ENCODE data around the gene CIPC. TPM values are rescaled to one million over a fixed set of nuclear protein-coding genes. Genes with fewer than 3 reads are reported as not detected.
A peak's percentile ranks its signal among the peaks of the same experiment; 100 is the strongest.

The CIPC gene
- total RNA-seq, 1 donor from 2014 or later, result 15.0 TPM

DNA sequence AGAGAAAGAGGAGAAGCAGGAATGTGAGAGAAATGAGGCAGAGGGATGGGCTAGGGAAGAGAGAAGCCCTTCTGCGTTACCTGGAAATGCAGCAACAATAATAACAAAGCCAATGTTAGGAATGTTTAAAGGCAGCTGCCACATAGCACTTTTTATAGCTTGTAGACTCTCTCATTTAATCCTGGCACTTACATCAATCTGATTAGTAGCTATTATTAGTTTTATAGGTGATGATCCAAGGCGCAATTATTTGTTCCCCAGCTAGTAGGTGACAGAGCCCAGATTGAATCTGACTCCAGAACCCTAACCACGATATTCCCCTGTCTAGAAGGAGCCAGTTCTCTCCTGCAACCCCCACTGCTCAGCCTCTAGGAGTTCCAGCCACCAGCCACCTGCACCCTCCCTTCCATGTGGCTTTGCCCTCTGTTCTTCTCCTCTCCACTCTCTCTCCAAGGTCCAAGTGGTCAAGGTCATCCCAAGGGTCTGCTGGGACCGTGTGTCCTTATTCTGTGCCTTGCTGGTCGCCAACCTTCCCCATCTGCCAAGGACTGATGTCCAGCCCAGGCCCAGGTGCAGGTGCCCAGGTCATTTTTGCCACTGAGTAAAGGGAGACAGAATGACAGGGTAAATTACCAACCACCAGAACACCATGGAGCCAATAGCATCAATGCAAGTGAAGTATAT lies 29.4 kb upstream of the CIPC start:
- DNase-seq (ENCODE audit: low read depth, low spot score), result no peak

DNA sequence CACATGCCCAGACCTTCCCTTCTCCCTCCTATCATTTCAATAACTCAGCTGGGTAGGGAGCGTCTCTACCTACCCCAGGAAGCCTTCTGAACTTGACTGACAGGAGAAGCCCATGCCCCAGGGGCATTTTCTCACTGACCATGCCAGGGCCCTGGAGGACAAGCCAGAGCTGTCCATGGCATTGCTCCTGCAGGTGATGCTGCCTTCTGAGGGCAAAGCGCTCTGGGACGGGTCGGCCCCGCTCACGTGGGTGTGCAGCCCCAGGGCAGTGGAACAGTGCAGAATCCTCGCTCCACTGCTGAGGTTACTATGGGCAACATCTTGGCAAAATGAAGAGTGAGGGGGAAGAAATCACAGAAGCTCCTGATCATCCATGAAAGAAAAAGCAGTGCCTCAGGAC lies 28.5 kb upstream of the CIPC start:
- no peak for DNase-seq (ENCODE audit: low read depth, low spot score)

DNA sequence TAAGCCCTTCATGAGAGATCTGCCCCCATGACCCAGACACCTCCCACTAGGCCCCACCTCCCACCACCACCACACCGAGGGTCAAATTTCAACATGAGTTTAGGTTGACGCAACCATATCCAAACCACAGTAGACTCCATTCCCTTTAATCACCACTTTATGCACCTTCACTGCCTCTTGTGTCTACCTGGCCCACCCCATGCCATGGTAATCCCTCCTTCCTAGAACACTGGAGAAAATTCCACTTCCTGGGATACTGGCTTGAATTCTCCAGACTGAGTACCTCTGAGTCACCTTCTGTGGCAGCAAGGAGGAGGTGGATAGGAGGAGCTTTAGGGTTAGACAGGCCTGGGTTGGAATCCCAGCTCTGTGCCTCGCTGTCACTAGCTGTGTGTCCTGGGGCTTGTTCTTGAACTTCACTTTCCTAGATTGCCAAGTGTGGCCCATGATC lies 26.1 kb upstream of the CIPC start:
- no peak for DNase-seq (ENCODE audit: low read depth, low spot score)

DNA sequence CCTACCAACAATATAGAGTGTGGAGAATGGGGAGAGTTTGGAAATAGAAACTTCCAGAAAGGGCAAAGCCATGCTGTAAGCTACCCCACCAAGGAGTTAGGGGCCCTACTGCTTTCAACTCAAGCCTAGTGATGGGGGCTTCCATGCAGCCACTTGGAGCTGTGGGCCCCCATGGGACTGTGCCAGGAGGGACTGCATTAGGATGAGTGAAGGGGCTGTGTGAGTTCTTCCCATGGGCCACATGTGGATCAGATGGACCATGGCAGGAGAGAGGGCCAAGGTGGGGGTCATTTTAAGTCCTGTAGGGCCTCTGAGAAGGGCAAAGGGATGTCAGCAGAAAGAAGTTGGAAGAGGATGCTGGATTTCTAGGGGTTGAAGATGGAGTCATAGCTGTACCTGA lies 23.1 kb upstream of the CIPC start:
- DNase-seq (ENCODE audit: low read depth, low spot score), result no peak

DNA sequence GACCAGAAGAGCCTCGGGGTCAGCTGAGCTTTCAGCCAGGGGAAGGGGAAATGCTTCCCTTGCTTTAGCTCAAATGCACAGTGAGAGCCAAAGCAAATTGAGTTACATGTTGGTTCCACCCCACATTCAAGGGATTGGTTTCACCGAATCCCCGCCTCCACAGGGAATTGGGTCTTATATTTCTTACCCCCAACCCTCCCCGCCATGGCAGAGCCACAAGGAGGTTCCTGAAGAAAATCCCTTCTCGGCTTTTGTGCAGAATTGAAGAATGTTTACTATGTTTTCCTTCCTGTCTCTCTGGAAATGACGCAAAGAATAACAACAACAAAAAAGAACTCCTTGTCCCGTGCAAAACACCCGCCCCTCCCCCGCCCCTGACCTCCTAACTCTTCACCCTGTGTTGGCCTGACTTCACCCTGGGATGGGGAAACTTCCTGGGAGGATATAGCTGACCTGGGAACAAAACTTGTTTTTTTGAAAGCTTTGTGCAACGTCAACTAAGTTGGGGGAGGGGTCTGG lies 21.9 kb upstream of the CIPC start:
- peak; percentile 60 for DNase-seq (ENCODE audit: low read depth, low spot score)

DNA sequence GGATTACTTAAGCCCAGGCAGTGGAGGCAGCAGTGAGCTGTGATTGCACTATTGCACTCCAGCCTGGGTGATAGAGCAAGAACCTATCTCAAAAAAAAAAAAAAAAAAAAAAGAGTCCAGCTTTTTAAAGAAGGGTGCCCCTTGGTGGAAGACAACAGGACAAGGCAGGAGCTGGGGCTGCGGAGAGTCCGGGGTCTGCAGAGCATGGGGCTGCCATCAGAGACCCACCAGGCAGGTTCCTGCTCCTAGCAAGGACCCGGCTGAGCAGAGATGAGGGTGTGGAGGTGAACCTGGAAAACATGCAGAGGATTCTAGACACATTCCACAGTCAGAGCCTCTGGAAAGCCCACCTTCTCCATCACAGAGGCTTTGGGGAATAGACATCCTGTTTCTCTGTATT lies 21.0 kb upstream of the CIPC start:
- no peak for DNase-seq (ENCODE audit: low read depth, low spot score)

DNA sequence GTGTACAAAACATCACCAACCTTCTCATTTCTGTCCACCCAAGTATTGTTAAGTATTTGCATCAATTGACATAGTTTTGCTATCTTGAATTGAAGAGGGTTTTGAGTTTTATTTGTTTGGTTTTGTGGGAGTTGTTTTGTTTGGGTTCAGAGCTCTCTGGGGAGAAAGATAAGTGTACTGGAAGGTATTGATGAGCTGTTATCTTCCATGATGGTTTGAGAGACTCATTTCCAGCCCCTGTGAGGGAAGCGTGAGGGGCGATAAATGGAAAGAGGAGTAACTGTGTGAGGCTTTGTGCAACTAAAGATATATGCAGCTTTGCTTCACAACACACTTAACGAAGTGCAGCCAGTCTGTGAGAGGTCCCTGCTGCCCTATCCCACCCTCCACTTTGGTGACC lies 15.7 kb upstream of the CIPC start:
- DNase-seq (ENCODE audit: low read depth, low spot score), result no peak

DNA sequence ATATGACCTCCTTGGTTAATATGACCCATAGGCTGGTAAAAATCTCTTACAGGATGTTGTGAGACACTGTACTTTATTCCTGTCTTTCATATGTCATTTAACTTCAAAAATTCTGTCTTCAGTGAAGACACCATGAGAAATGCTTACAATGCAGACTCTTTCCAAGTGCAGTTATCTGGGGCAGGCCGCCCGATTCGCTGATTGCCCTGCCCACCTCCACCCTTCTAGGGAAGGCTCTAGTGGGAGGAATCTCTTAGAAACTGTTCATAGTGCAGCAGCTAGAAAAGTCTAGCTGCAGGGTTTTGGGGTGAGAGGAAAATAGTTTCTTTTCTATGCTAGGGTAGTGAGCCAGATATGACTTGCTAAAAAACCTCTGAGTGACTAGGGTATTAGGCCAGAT lies 15.0 kb upstream of the CIPC start:
- DNase-seq (ENCODE audit: low read depth, low spot score), result no peak

DNA sequence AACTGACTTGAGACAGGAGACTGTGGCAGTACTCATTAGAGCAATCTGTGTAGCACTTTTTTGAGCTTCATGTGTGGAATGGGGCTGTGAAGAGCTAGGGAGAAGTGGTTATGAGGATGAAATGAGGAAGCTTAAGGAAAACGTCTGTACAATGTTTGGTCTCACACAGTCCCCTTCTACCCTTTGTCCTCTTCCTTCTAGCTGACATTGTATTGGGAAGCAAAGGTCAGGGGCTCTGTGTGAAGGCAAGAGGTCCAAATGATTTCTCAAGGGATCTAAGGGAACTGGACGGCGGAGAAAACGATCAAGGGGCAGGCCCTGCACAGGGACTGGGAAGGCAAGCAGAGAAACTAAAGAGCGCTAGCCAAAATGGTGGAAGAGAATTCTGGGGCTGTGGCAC lies 13.1 kb upstream of the CIPC start:
- DNase-seq (ENCODE audit: low read depth, low spot score), result no peak

DNA sequence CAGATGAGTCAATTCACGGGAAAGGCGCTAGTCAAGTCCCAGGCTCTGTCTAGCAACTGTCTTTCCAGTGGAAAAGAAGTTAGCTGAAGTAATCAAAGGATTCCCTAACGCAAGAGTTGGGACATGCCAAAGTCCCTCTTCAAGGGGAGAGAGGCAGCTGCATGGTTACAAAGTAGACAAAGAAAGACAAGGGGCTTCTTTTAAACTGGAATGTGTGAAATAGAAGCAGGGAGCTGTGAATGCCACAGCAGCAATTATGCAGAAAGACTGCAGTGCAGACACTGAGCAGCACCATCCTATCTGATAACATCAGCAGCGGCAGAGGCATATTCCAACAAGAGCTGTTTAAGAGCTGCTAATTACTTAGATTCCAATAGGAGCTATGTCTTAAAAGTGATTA lies 12.5 kb upstream of the CIPC start:
- no peak for DNase-seq (ENCODE audit: low read depth, low spot score)

DNA sequence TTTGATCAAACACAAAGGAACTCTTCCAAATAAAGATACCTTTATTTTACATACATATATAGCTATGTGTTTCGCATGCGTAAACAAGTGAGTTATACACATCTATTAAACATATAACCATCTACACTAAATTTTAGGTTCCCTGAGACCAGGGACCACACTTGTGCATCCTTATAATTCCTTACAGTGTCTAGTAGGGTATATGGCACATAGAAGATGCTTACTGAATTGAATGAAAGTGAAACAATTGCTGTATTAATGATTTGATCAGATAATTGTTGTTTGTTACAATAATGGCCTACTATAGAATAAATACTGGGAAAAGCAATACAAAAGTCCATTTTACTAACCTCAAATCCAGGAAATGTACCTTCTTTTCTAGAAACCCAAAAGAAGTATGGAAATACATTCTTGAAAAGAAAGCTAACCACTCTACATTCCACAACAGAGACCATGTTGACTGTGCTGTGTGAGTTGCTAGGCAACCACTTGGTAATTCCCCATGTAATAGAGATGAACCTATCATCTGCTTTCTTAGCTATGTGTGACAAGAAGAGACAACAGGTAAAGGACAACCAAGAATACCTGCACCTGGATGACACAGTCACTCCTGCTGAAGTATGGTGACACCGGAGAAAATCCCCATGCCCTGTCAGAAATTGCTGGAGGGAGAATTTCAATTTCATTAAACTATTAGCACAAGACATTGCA lies 11.9 kb upstream of the CIPC start:
- DNase-seq (ENCODE audit: low read depth, low spot score), result no peak

DNA sequence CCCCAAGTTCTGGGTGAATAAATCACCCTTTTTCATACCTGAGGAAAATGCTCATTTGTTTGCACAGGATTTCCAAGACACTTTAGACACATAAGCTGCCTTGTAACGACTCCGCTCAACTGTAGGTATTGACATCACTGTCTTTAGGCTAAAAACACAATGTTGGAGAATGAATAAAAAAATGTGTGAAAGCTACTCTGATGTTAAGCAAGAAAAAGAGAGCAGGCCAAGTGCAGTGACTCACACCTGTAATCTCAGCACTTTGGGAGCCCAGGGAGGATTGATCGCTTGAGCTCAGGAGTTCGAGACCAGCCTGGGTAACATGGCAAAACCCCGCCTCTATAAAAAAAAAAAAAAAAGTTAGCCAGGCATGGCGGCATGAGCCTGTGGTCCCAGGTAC lies 11.1 kb upstream of the CIPC start:
- DNase-seq (ENCODE audit: low read depth, low spot score), result no peak

DNA sequence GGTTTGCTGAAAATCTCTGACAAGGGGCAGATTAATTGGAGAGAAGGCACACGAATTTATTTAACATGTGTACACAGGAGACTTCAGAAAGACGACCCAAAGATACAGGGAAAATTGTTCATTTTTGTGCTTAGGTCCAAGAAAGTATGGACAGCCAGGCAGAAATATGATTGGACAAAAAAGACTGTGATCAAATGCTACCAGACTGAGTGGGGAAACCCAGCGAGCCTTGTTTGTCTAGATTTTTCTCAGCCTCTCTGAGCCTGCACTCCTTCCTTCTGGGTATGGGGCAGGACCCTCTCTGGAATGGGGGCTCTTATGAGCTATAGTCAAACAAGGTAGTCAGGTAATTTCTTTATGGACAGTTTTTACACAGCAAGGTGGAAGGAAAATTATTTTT lies 10.4 kb upstream of the CIPC start:
- DNase-seq (ENCODE audit: low read depth, low spot score), result no peak

DNA sequence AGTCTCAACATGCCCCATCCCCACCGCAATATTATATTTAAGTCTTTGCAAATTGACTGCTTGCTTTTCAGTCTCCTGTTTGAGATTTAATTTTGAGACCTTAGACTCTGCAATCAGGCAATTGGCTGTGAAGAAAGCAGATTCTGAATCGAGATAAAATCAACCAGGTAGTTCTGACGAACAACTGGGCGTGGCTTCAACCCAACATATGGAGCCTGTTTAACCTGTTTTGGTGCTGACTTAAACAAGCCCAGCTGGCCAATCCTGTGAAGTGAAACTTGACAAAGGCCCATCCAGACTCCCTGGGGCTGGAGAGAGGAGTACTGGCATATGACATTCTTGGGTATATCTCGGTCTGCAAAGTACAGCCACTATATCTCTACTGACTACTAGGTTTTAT lies 9.8 kb upstream of the CIPC start:
- no peak for DNase-seq (ENCODE audit: low read depth, low spot score)

DNA sequence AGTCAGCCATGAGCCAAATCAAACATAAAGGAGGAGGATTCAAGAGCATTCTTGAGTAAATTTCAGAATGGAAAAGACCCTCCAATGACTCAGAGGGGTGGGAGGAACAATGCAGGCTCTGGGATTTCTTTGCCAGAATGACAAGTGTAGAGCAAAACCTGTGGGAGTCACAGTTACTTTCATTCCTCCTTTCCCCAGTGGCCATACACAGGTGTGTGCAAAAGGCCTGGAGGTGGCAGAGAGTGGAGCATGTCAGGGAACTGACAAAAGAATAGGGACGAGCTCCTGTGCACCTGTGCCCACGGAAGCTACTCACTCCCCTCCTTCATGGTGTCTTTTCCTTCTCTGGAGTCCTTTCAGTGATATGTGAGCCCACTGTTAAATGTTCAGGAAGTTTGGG lies 9.4 kb upstream of the CIPC start:
- no peak for DNase-seq (ENCODE audit: low read depth, low spot score)

DNA sequence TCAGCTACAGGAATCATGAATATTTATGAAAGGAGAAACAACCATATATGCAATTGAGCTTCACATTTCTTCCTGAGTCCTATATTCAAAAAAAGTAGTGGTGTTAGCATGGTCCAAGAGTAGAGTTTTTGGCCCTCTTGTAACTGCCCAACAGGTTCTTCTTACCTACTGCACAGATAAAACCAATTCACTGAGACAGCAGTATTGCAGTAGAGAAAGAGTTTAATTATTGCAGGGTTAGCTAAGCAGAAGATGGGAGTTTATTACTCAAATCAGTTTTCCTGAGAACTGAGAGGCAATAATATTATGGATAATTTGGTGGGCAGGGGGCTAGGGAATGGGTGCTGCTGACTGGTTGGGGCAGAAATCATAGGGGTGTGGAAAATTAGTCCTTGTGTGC lies 6.5 kb upstream of the CIPC start:
- DNase-seq (ENCODE audit: low read depth, low spot score), result no peak

DNA sequence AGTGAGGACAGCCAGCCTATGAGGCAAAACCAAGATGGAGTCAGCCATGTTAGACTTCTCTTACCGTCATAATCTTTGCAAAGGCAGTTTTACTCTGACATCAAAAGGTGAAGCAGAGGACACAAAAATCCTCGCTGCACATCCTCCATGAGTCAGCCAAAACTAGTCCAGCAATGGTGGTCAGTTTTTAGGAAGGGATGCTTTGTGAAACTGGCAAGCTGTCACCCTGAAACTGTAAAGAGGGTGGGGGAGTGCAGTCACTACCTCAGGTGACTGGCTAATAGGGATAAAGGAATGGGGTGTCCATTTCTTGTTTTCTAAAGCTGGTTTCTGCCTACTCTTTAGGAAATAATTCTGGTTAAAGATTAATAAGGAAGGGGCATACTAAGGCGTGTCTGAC lies 5.4 kb upstream of the CIPC start:
- DNase-seq (ENCODE audit: low read depth, low spot score), result no peak

DNA sequence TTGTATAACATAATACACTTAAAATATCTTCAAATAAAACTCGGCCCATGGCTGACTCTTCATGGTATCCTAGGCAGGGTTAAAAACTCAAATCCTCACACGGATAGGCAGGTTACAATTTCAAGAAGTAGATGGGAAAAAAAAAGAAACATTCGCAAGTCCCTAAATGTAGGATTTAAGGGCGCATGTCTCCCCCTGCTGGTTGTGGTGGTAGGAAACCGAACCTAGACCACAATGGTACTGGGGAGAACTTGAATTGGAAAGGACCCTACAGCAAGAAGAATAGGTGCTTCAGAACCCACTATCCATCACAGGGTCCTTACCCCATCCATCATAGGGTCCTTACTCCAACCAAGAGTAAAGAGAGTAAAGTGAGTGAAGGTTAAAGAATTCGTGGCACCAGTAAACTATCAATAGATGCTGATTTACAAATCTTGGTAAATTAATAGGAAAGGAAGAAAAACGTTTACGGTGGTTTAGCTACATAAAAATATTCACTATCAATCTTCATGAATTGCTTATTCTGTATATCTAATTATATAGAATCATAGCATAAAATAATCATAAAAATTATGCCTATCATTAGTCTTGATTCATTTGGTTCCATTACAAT lies 3.3 kb upstream of the CIPC start:
- DNase-seq (ENCODE audit: low read depth, low spot score), result no peak

DNA sequence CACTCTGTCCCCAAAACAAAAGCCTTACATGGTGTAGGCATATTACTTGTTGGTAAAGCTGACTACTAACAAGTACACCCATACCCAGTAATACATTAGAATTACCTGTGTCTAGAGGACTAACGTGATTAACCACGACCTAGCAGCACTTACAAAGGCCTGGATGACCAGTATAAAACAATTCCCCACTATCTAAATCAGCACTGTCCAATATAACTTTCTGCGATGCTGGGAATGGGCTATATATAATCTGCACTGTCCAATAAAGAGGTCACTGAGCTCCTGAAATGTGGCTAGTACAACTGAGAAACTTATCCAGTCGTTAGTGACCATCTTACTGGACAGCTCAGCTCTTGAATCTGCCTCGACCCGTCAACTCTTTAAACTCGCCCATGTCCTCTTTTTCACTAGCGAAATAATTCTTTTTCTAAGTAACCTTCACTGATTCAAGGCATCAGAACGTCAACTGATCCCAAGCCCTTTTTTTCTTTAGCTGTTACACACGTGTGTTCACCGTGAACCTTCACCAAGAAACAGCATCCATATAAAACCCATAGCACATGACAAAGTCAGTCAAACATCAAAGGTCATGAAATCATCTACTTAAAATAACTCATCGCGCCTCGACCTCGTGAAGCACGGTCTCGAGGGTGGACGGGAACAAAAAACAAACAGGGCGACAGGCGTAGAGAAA lies 905 bp upstream of the CIPC start:
- DNase-seq (ENCODE audit: low read depth, low spot score), result no peak

DNA sequence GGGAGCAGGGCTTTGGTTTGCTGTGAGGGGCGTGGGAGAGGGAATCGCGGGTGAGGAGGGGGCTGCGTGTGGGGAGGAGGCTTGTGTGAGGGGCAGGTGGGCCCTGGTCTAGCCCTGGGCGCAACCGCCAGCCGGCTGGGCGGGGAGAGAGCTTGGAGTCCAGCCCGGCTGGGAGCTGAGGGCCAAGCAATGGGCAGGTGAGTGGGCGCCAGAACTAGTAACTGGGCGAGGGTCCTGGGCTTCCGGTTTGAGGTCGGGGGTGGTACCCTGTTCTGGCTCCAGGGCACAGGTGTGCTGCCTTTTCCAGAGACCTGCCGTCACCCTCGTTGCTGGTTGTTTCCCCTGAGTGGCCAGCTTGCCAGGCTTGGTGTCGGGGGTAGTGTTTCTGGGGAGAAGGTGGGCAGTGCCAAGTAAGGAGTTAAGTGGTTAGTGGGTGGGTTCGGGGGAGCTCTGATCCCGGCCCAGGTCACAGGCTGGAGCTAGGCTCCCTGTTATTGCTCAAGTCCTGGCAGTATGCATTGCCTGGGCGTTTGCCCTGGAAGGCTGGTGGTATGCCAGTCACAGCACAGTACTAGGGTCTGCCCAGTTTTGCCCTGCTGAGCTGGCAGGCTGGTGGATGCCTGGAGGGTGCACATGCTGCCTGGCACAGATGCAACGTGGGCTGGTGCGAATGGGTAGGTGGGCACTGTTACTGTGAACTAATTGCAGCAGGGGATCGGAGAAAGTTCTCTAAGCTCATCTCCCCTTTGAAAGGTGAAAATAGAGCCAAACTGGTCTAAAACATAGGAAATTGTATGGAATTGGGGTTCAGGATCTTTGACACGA lies 683 bp downstream of the CIPC start:
- no peak for DNase-seq (ENCODE audit: low read depth, low spot score)

All from pulmonary artery endothelial cell (primary cell).